HG02678 (cell line): ENCODE results near the gene EXOC3L1.

Experiments
- ATAC-seq: cut with Tn5 transposase; IDR thresholded peaks from one replicate; pipeline ENCODE4 v1.9.1; 2021; ENCODE audit warnings: mild to moderate bottlenecking, moderate library complexity; ENCODE audit not compliant: unreplicated experiment

Gene EXOC3L1

DNA sequence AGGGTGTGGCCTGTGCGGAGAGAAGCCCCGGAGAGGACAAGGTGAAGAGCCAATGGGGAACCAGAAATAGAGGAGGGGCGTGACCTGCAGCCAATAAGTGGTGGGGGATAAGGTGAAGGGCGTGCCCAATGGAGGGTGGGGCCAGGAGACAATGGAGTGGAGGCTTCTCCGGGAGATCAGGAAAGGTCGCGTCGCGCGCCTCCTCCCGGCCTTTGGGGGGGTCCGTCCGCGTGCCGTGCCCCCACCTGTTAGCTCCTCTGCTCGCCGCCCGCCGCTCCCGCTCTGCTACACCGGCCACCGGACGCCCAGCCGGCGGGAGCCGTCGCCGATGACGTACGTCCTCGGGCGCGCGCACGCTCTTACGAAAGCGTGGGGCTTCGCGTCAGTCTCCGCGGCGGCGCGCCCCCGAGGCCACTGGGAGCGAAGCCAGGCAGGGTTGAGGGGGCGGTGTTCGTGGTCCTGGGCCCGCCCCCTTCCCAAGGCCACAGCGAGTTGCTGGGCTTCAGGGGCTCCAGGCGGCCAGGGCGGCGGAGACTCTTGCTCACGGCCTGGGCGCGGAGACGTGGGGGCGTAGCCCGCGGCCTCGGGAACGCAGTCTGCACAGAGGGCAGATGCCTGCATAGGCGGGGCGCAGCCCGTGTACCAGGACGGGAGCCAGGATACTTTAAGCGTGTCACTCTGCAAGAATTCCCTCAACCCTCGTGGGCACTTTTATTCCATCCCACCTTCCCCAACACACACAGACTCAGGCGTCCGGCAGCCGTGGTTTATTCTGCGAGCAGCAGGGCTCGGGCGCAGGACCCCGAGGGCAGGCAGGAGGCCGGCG is 6.1 kb downstream of the EXOC3L1 start, which contains the start of gene MATCAP1:
Gene MATCAP1 (minus strand): TSS at position 337 of the 826 bp plus-strand sequence. CDS start 3,353 bp downstream, outside the sequence.
- ATAC-seq, result peak; percentile 94

DNA sequence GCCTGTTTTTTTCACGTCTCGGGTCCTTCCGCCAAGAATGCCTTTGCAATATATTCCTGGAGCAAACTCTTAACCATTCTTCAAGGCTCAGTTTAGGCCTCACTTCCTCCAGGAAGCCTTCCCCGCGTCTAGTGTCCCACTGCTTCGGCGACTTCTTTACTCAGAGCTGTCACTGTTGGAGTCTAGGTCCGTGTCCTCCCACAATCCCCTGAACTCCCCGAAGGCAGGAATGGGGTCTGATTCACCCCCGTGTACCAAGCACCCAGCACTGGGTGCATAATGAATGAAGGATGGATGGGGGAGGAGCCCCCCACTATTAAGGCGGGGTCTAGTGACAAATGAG is 6.7 kb downstream of the EXOC3L1 start:
- ATAC-seq, result no peak

DNA sequence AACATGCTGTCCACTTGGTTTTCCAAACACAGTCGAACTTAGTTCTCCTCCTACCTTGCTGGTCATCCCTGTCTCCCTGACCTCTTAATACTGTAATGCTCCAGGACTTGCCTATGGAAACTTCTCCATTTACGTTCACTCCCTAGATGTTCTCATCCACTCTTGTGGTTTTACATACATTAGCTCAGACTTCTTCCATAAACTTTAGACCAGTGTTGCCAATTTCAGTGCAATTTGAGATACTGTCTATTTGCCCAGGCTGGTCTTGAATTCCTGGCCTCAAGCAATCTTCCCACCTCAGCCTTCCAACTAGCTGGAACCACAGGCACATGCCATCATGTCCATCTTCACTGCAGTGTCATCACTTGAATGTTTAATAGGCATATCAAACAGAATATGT is 7.6 kb downstream of the EXOC3L1 start:
- no peak for ATAC-seq

DNA sequence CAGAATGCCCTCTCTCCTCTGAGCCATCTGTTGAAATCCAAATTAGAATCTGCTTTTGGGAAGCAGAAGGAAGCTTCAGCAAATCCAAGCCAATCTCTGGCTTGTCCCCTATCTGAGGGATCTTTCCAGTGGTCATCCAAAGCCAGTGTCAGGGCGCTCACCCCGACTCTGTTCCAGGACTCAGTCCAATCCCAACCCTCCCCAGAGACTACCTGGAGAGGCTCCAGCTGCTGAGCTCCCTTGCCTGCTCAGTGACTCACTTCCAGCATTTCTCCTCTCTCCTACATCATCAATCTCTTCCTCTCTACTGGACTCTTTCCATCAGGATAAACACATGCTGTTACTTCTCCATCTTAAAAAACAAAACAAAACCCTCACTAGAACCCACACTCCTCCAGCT is 8.6 kb downstream of the EXOC3L1 start:
- no peak for ATAC-seq

DNA sequence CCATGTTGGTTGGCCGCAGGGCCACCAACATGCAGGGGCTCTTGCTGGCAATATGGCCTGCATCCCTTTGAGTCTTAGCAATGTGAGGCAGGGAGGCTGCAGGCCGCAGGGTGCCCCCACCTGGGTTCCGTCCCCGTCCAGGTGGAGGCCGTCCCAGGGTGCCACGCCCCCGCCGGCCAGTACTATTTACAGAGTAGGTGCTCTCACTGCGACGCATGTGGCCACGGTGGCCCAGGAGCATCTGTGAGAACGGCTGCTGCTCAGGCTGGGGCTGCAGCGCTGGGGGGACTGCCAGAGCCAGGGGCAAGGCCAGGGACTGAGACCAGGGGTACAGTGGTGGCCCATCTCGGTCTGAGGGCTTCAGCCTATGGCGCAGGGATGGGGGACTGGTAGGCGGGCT is 9.8 kb downstream of the EXOC3L1 start:
- ATAC-seq, result no peak

DNA sequence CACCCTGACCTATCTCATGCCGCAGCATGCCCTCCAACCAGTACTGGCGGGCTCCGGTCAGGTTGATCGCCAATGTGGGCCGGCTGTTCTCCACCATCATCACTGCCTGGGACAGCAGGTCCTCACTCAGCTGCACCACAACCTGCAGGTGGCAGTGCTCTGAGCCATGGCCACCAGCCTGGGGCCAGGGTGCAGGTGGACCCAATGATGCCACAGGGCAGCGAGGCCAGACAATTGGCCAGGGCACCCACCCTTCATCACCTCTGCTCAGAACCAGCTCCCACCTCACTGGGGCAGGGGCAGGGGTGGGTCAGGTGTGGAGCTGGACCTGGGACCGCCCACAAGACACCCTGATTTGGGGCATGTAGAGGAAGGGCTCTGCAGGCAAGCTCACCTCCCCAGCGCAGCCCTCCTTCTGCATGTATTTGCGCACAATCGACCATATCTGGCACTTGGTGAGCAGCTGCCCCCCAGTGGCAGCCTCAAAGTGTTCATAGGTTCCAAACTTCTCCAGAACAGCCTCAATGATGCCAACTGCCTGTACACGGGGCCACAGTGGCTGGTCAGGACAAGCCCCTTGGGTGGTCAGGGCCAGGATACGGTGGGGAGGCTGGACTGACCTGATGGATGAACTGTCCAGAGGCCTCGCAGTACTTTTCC is 10.4 kb downstream of the EXOC3L1 start:
- no peak for ATAC-seq

DNA sequence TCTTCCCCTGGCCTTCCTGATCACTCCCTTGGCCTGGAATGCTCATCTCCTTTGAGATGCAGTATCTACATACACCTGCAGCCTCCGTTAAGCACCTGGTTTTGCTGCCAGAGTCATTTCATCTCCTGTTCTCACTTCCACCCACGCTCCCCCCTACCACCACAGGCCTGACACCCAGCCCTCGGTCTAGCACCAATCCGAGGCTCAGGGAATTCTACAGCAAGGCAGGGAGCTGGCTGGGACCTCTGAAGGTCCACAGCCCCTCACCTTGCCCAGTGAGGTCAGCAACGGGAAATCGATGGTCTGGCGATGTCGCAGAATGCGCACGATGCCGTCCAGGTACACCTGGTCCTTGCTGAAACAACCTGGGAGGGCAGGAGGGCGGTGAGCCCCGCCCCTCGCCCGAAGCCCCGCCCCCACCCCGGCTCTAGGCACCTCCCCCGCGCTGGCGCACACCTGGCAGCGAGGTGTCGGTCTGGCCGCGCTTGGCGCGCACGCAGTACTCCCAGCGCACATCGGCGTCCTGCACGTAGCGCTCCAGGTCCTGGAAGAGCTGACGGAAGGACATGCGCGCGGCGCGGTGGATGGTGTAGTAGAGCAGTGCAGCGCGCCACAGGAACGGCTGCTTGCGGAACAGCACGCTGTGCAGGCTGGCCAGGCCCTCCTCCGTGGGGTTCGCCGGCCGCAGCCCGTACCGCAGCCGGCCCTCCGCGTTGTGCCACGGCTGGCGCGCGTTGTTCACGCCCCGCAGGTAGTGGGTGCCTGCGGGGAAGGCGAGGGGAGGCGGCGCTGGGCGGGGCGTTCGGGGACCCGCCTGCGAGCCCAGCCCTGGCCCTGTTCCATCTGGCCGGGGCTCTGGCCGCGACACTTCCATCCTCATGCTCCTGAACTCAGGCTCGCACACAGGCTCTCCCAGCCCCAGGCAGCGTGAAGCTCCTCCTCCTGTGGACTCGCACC is 11.9 kb downstream of the EXOC3L1 start:
- ATAC-seq, result no peak

DNA sequence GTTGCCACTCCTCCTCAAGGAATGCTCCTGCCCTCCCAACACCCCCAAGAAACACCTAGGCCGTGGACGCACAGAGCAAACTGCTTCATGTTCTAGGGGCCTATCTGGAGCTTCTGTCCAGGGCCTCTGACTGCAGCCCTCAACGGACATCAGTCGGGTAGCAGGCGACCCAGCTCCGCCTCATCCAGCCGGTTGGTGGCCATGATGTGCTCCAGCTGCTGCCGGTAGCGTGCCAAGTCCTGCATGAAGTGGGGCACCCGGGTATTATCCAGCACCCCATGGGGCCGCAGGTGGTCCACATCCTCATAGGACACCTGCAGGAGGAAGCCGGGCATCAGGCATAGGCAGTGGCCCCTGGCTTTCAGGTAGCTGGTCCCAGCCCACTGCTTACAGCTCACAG is 13.3 kb downstream of the EXOC3L1 start:
- ATAC-seq, result no peak

DNA sequence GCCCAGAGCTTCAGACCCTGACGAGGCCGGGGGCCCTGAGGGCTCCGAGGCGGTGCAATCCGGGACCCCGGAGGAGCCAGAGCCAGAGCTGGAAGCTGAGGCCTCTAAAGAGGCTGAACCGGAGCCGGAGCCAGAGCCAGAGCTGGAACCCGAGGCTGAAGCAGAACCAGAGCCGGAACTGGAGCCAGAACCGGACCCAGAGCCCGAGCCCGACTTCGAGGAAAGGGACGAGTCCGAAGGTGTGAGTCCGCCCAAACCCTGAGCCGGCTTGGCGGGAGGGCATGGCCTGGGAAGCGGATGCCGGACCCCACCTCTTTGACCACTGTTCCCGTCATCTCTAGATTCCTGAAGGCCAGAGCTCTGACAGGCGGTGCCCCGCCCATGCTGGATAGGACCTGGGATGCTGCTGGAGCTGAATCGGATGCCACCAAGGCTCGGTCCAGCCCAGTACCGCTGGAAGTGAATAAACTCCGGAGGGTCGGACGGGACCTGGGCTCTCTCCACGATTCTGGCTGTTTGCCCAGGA is 15.2 kb downstream of the EXOC3L1 start:
- ATAC-seq, result no peak

DNA sequence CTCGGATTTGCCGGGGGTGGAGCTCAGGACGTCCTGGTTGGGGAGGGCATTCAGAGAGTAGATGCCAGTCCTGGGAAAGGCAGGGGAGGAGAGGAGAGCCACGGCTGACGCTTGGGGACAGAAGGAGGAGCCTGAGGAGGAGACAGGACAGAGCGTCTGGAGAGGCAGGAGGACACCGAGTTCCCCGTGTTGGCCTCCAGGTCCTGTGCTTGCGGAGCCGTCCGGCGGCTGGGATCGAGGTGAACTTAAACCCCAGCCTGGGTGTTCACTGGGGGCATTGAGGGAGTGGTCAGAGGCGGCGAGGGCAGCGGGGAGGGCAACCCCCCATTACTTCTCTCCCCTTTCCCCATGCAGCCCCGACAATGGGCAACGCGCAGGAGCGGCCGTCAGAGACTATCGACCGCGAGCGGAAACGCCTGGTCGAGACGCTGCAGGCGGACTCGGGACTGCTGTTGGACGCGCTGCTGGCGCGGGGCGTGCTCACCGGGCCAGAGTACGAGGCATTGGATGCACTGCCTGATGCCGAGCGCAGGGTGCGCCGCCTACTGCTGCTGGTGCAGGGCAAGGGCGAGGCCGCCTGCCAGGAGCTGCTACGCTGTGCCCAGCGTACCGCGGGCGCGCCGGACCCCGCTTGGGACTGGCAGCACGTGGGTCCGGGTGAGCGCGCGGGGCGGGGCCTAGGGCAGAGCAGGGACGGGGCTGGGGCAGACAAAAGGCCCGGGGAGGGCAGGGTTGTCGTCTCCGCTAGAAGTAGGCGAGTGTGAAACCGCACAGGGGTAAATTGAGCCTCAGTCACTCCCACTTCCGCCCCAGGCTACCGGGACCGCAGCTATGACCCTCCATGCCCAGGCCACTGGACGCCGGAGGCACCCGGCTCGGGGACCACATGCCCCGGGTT is 15.9 kb downstream of the EXOC3L1 start:
- ATAC-seq, result peak; percentile 44

DNA sequence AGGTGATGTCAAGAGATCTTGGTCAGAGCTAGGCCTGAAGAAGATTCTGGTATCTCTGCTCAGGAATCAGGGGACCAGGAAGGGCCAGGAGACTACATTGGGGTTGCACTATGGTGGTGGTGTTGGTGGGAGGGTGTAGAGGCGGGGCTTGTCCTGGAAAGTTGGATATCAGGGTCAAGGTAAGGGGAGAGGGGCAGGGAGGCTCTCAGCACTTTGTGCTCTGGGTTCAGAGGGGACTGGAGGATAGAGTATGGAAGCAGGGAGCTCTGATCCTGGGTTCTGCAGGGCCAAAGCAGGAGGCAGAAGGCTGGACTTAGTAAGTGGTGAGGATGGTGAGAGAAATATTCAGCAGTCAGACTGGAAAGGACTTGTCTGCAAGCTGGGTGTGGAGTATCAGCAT is 16.6 kb downstream of the EXOC3L1 start:
- no peak for ATAC-seq

DNA sequence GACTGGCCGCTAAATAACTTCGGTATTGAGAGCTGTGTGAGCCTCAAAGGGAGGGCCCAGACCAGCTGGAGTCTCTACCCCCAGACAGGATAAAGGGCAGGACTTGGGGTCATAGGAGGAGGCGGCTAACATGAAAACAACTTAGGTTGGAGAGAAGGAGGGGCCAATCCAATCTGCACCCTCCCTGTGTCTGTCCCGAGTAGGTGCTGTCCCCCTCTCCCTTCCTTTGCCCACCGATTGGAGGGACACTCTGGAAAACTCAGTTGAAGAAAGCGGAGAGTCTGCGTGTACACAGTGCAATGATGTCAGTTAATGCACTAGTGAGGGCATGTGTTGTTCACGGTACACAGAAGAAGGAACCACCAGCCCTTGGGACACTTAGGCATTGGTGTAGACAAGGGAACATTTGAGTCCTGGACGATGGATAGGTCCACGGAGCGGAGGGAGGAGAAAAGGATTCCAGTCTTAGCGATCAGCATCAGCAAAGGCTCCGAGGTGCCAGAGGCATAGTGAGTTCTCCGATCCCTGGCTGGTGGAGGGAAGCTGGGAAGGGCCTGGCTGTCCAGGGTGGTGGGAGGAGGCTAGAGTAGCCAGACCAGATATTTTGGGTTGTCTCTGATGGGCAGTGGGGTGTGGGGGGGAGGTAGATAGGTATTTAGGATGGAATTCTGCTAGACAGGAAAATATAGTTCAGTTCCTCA is 18.8 kb downstream of the EXOC3L1 start:
- peak; percentile 7 for ATAC-seq

DNA sequence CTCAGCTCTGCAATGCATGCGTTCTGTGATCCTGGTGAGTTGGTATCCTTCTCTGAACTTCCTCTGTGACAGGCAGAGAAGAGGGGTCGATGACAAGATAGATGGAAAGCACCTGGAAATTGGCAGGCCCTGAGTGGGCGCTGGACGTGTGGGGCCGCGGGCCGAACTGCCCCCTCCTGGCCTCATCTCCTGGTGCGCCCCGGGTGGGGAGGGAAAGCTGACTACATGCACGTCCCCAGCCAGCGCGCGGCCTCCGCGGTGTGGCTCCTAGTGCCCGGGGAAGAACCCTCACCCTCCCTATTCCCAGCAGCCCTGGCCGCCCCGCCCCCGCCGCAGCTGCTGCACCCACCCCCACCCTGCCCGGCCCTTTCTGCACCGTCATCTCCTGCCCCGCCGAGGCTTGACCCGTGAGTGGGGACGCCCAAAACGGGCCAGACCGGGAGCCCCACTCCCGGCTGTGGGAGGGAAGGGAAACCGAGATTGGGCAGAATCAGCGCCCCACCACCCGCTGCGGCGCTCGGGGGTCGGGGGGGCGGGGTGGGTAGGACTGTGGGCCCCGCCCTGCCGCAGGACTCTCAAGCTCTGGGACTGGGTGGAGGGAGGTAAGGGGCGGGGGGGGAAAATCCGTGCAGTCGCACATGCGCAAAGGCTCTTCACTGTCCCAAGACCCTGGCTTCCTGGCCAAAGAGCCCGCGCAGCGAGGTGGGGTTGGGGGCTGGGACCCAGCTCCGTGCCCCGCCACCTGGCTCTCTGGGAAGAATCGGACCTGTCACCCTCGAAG is 19.6 kb downstream of the EXOC3L1 start, which contains the start of gene NOL3:
Gene NOL3 (plus strand): TSS at position 371 of the 781 bp plus-strand sequence.
- ATAC-seq, result peak; percentile 43

DNA sequence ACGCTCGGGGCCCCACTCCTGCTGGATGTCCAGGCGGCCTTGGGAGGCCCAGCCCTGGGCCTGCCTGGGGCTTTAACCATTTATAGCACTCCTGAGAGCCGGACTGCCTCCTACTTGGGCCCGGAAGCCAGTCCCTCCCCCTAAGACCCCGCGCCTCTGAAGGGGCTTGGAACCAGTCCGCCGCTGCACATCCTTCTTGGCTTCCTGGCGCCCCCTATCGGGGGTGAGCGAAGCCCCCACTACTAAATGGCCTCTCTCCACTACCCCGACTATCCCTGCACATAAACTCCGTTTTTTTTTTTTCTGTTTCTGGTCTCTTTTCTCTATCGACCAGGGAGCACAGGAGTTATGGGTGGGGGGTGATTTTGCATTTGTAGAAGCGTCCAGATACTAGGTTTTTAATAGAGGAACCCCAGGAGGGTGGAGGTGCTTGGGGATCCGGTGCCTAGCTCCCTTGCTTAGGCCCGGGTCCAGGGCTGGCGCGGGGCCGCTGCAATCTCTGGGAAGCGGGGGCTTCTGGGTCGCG is 20.2 kb downstream of the EXOC3L1 start:
- ATAC-seq, result no peak

DNA sequence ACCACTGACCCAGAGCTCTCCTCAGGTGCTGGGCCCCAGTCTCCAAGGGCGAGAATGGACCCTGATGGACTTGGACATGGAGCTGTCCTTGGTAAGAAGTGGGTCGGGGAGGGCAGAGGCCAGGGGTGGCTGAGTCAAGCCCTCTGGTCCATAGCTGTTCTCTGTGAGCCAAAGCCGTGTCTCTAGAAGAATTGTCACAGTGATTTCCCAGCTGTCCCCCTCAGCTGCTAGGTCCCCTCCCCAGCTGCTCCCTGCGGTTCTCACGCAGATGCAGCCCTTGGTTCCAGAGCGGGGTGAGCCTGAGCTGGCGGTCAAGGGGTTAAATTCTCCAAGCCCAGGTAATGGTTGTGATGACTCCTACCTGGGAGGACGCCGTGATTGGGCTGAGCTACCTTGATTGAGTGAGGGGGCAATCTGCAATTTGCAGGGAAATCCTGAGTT is 20.9 kb downstream of the EXOC3L1 start:
- ATAC-seq, result no peak

DNA sequence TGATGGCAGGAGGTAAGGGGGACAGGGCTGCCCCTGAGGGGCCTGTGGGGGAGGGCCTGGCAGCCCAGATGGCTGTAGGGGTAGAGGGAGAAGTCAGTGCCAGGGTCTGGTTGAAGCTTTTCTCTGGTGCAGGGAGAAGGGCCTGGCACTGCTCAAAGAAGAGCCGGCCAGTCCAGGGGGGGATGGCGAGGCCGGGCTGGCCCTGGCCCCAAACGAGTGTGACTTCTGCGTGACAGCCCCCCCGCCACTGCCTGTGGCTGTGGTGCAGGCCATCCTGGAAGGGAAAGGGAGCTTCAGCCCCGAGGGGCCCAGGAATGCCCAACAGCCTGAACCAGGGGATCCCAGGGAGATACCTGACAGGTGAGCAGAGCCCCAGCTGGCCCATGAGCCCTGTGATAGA is 22.3 kb downstream of the EXOC3L1 start:
- no peak for ATAC-seq

DNA sequence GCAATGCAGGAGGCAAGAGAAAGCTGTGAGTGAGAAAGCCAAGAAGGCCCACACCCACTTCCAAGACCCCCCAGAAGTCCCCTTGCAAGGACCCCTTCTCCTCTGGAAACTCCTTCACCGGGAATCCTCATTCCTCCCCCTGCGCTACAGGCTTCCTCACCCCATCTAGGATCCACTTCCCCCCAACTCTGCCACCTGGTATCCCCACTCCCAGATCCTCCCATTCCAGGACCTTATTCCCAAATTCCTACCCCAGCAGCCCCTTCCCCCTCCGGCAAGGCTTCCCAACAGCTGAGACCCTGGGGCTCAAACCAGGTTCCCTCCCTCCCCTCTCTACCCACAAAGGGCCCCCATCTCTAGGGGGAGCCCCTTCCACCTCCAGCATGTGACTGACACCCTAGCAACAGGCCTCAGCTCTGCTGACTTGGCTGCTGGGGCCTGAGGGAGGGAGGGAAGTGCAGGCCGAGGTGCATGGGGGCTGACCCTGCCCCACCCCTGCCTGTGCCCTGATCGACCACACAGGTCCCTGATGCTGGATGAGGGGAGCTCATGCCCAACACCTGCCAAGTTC is 23.3 kb downstream of the EXOC3L1 start:
- ATAC-seq, result no peak

DNA sequence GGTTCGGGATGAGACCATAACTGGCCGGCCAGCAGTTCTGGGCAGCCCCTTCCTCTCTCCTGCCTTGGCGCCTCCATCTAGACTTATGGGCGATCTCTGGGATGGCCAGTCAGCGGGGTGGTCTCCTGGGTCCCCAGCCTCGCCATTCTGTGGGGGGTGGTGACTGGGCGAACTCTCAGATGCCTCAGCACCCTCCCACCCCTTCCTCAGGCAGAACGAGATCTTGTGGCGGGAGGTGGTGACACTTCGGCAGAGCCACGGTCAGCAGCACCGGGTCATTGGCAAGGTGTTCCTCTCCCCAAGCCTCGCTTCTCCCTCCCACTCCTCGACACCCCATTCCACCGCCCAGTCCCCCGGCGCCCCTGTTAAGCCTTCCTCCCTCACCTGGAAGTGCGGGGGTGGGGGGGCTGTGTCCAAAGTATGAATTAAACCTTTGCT is 23.8 kb downstream of the EXOC3L1 start:
- ATAC-seq, result no peak
